GM23338 (cell line): ENCODE data around the gene MCUB. TPM values are rescaled to one million over a fixed set of nuclear protein-coding genes. Genes with fewer than 3 reads are reported as not detected.

Experiments used
- ATAC-seq: fragments of 200-7000 bp; cut with Tn5 transposase; 3 replicates; pipeline ENCODE4 v1.9.1; 2020
- DNase-seq: peaks from one replicate; pipeline ENCODE4 v3.0.0-alpha.2; 2015; ENCODE audit warnings: low spot score
- H2AFZ ChIP-seq: fragments of 200-600 bp; sonication (generic); 2 replicates; pipeline ENCODE4 v1.8.0; 2016; ENCODE audit warnings: antibody characterized with exemption, mild to moderate bottlenecking, moderate library complexity
- H3F3A ChIP-seq: fragments of 200-600 bp; sonication (generic); replicated peaks from 2 replicates; pipeline ENCODE4 v1.8.0; 2017; ENCODE audit warnings: antibody characterized with exemption, mixed run types, low read depth
- H3K27ac ChIP-seq: fragments of 200-600 bp; sonication (generic); 2 replicates; pipeline ENCODE4 v1.6.1; 2016; ENCODE audit warnings: low read depth
- H3K27me3 ChIP-seq: fragments of 200-600 bp; sonication (generic); 2 replicates; pipeline ENCODE4 v1.8.0; 2016; ENCODE audit warnings: mild to moderate bottlenecking, mixed run types, moderate library complexity; ENCODE audit not compliant: insufficient read depth
- H3K36me3 ChIP-seq: fragments of 200-600 bp; sonication (generic); 2 replicates; pipeline ENCODE4 v1.8.0; 2016; ENCODE audit warnings: mild to moderate bottlenecking; ENCODE audit not compliant: insufficient read depth
- H3K4me1 ChIP-seq: fragments of 200-600 bp; sonication (generic); 2 replicates; pipeline ENCODE4 v1.8.0; 2016; ENCODE audit warnings: mild to moderate bottlenecking, moderate library complexity; ENCODE audit not compliant: insufficient read depth
- H3K4me2 ChIP-seq: fragments of 200-600 bp; sonication (generic); 2 replicates; pipeline ENCODE4 v1.7.1; 2017; ENCODE audit warnings: mixed run types
- H3K4me3 ChIP-seq: fragments of 200-600 bp; sonication (generic); 2 replicates; pipeline ENCODE4 v1.6.1; 2016; ENCODE audit warnings: mixed run types
- H3K79me2 ChIP-seq: fragments of 200-600 bp; sonication (generic); replicated peaks from 2 replicates; pipeline ENCODE4 v1.8.0; 2017; ENCODE audit warnings: mild to moderate bottlenecking; ENCODE audit not compliant: insufficient read depth
- H3K9me2 ChIP-seq: fragments of 200-600 bp; sonication (generic); 2 replicates; pipeline ENCODE4 v1.8.0; 2017; ENCODE audit not compliant: insufficient read depth
- H4K20me1 ChIP-seq: fragments of 200-600 bp; sonication (generic); replicated peaks from 2 replicates; pipeline ENCODE4 v1.8.0; 2017; ENCODE audit warnings: mild to moderate bottlenecking; ENCODE audit not compliant: insufficient read depth
- H3K27ac Mint-ChIP-seq: 2 replicates; pipeline ENCODE4 v1.8.0; 2020; ENCODE audit warnings: inconsistent platforms, mild to moderate bottlenecking, moderate library complexity, mixed read lengths
- H3K27me3 Mint-ChIP-seq: 3 replicates; pipeline ENCODE4 v1.8.0; 2022; ENCODE audit warnings: low read depth, mild to moderate bottlenecking, moderate library complexity, mixed read lengths, inconsistent platforms; ENCODE audit not compliant: insufficient read depth, poor library complexity
- H3K36me3 Mint-ChIP-seq: 3 replicates; pipeline ENCODE4 v1.8.0; 2021; ENCODE audit warnings: low read depth, mild to moderate bottlenecking, inconsistent platforms, moderate library complexity, mixed read lengths
- H3K4me1 Mint-ChIP-seq: 3 replicates; pipeline ENCODE4 v1.8.0; 2020; ENCODE audit warnings: mild to moderate bottlenecking, inconsistent platforms, mixed read lengths
- H3K4me3 Mint-ChIP-seq: 3 replicates; pipeline ENCODE4 v1.8.0; 2021; ENCODE audit warnings: moderate library complexity, mild to moderate bottlenecking, inconsistent platforms, mixed read lengths
- H3K9me3 Mint-ChIP-seq: 3 replicates; pipeline ENCODE4 v1.8.0; 2020; ENCODE audit warnings: moderate library complexity, mild to moderate bottlenecking, inconsistent platforms, mixed read lengths
- CTCF ChIP-seq, 2 experiments: fragments of 200-600 bp in 1 of 2; sonication (generic) in 1 of 2; conservative IDR thresholded peaks; 2 replicates each; pipeline versions ENCODE4 v1.5.1 to v1.6.1; 2016 to 2017; ENCODE audit warnings: antibody characterized with exemption in 2 of 2, low read depth in 2 of 2, mild to moderate bottlenecking in 2 of 2, moderate library complexity in 1 of 2
- ETS1 ChIP-seq: IDR thresholded peaks from 2 replicates; pipeline ENCODE4 v1.6.1; 2016; ENCODE audit warnings: antibody characterized with exemption
- JUNB ChIP-seq: IDR thresholded peaks from one replicate; pipeline ENCODE4 v1.6.1; 2016; ENCODE audit warnings: antibody characterized with exemption; ENCODE audit not compliant: unreplicated experiment
- NANOG ChIP-seq: IDR thresholded peaks from 2 replicates; pipeline ENCODE4 v1.6.1; 2016; ENCODE audit warnings: antibody characterized with exemption, borderline replicate concordance
- POLR2AphosphoS5 ChIP-seq: IDR thresholded peaks from 2 replicates; pipeline ENCODE4 v1.6.1; 2016; ENCODE audit warnings: antibody characterized with exemption, low read depth
- ZNF114 ChIP-seq: fragments of 250-450 bp; sonication (Bioruptor Pico); IDR thresholded peaks from 2 replicates; pipeline ENCODE4 v1.5.0; 2020; ENCODE audit warnings: mild to moderate bottlenecking, moderate library complexity
- ZNF331 ChIP-seq: fragments of 250-450 bp; sonication (Bioruptor Pico); IDR thresholded peaks from 2 replicates; pipeline ENCODE4 v1.5.0; 2020; ENCODE audit warnings: low read depth, mild to moderate bottlenecking, moderate library complexity
- ZNF462 ChIP-seq: fragments of 250-450 bp; sonication (Bioruptor Pico); IDR thresholded peaks from 2 replicates; pipeline ENCODE4 v1.5.0; 2020; ENCODE audit warnings: mild to moderate bottlenecking, moderate library complexity
- polyA plus RNA-seq: library from polyadenylated mRNA; unstranded; fragments of >200 nt; fragmentation: Nextera tagmentation; extraction: Ambion mirVana; gene quantifications from 2 replicates; pipeline ENCODE4 v1.2.1, GENCODE V29; 2016
- total RNA-seq: library from RNA; depleted of rRNA; stranded (reverse); fragments of >200 nt; shearing (Covaris generic); gene quantifications from 2 replicates; pipeline ENCODE4 v1.2.3, GENCODE V29; 2014

Gene MCUB
- total and polyA plus RNA-seq, 2 experiments from 2014 or later, result 21.7 to 97.9 TPM

GRCh38 chr4:109510687-109511086 is 49.4 kb upstream of the MCUB start (continued):
- no peak for TF ChIP-seq ZNF462 (CRISPR knock-in tag)
- no peak for TF ChIP-seq NANOG
- TF ChIP-seq JUNB, result no peak
- no peak for TF ChIP-seq ZNF114 (CRISPR knock-in tag)
- TF ChIP-seq ETS1, result no peak
- no peak for TF ChIP-seq ZNF331 (CRISPR knock-in tag)

- no peaks in the 10 kb centered on the region for H3K4me1 ChIP-seq
- no peaks in the 10 kb centered on the region for H3K79me2 ChIP-seq
- Mint-ChIP-seq H3K27ac (no peak overlapping the region), H3K9me3 (no peaks in the 10 kb centered on the region), H3K4me1 (no peaks in the 10 kb centered on the region), H3K27me3 (peaks cover 2% of the 10 kb centered on the region), H3K36me3 (peaks cover 34% of the 10 kb centered on the region), H3K4me3 (no peak overlapping the region)
- no peak overlapping the region for H2AFZ ChIP-seq
- peaks cover 12% of the 10 kb centered on the region; the same call in 1 of the 2 replicates for H3K36me3 ChIP-seq
- no peak for ATAC-seq
- no peaks in the 10 kb centered on the region for H3K9me2 ChIP-seq
- no peaks in the 10 kb centered on the region for H3K27me3 ChIP-seq
- no peaks in the 10 kb centered on the region for H4K20me1 ChIP-seq
- no peak overlapping the region for H3K27ac ChIP-seq
- no peak for DNase-seq
- no peak overlapping the region for H3K4me2 ChIP-seq
- H3F3A ChIP-seq, result no peaks in the 10 kb centered on the region
- H3K4me3 ChIP-seq, result no peak overlapping the region
- no peak for TF ChIP-seq POLR2AphosphoS5
- no peak for TF ChIP-seq CTCF (conservative IDR thresholded peaks at IDR 0.05; ENCODE audit: low read depth in 2 of 2)
Observed at GRCh38 chr4:109511414-109511813, 48.6 kb upstream of the MCUB start.
